Sigmoid colon (tissue), 4 donors: Measurements from ENCODE around the gene ZNF550.

Experiments used
- EP300 ChIP-seq, 4 donors: sonication (generic); formaldehyde crosslinking; IDR thresholded peaks; one replicate each; pipeline ENCODE4 v1.6.1; 2017; ENCODE audit warnings: antibody characterized with exemption in 4 of 4
- POLR2AphosphoS5 ChIP-seq, 4 donors: sonication (generic); formaldehyde crosslinking; IDR thresholded peaks; one replicate each; pipeline ENCODE4 v1.6.1; 2017; ENCODE audit warnings: antibody characterized with exemption in 4 of 4

- TF ChIP-seq EP300 (IDR thresholded peaks at IDR 0.05) (no peak), POLR2AphosphoS5 (IDR thresholded peaks at IDR 0.05) (no peak)
Observed at GRCh38 chr19:57546513-57546912, 13.2 kb downstream of the ZNF550 start.
